HG03039 (cell line): ENCODE measurements around the gene S100P.
"Not testable (repeated sequence)": the region's sequence is repeated elsewhere in the genome, so short reads cannot be mapped to it uniquely, and the experiment has no call there.

Experiments used
- ATAC-seq: cut with Tn5 transposase; IDR thresholded peaks from one replicate; pipeline ENCODE4 v1.9.1; 2021; ENCODE audit warnings: mild to moderate bottlenecking, moderate library complexity; ENCODE audit not compliant: unreplicated experiment

The S100P gene

DNA sequence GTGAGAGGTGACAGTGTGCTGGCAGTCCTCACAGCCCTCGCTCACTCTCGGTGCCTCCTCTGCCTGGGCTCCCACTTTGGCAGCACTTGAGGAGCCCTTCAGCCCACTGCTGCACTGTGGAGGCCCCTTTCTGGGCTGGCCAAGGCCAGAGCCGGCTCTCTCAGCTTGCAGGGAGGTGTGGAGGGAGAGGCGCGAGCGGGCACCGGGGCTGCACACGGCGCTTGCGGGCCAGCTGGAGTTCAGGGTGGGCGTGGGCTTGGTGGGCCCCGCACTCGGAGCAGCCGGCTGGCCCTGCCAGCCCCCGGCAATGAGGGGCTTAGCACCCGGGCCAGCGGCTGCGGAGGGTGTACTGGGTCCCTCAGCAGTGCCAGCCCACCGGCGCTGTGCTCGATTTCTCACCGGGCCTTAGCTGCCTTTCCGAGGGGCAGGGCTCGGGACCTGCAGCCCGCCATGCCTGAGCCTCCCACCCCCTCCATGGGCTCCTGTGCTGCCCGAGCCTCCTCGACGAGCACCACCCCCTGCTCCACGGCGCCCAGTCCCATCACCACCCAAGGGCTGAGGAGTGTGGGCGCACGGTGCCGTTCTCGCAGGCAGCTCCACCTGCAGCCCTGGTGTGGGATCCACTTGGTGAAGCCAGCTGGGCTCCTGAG is 21.0 kb upstream of the S100P start:
- not testable (repeated sequence) for ATAC-seq

DNA sequence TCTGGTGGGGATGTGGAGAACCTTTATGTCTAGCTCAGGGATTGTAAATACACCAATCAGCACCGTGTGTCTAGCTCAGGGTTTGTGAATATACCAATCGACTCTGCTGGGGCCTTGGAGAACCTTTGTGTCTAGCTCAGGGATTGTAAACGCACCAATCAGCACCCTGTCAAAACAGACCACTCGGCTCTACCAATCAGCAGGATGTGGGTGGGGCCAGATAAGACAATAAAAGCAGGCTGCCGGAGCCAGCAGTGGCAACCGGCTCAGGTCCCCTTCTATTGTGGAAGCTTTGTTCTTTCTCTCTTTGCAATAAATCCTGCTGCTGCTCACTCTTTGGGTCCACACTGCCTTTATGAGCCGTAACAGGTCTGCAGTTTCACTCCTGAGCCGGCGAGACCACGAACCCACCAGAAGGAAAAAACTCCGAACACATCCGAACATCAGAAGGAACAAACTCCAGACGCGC is 20.5 kb upstream of the S100P start:
- not testable (repeated sequence) for ATAC-seq

DNA sequence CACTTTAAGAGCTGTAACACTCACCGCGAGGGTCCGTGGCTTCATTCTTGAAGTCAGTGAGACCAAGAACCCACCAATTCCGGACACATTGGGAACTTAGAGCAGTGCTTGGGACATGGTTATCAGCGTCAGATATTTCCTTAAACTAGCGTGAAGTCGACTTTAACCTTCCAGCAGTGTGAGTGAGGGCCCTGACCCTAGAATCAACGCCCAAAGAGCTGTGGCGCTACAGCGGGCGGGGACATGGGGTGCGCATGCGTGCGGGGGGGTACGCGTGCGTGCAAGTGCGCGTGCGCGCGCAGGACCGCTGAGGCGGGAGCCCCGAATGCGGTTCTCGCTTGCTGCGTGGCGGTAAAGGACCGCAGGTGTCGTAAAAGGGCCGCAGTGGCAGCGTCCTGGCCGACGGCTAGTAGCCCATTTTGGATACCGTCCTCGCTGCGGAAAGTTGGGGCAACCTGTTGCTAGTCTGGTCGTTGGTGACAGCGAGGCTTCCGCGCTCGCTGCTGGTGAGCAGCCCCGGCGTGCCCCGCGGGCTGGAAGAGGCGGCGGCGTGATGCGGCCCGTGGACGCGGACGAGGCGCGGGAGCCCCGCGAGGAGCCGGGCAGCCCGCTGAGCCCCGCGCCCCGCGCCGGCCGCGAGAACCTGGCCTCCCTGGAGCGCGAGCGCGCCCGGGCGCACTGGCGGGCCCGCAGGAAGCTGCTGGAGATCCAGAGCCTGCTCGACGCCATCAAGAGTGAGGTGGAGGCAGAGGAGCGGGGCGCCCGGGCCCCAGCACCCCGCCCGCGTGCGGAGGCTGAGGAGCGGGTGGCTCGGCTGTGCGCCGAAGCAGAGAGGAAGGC is 19.8 kb upstream of the S100P start:
- ATAC-seq: peak; percentile 72

DNA sequence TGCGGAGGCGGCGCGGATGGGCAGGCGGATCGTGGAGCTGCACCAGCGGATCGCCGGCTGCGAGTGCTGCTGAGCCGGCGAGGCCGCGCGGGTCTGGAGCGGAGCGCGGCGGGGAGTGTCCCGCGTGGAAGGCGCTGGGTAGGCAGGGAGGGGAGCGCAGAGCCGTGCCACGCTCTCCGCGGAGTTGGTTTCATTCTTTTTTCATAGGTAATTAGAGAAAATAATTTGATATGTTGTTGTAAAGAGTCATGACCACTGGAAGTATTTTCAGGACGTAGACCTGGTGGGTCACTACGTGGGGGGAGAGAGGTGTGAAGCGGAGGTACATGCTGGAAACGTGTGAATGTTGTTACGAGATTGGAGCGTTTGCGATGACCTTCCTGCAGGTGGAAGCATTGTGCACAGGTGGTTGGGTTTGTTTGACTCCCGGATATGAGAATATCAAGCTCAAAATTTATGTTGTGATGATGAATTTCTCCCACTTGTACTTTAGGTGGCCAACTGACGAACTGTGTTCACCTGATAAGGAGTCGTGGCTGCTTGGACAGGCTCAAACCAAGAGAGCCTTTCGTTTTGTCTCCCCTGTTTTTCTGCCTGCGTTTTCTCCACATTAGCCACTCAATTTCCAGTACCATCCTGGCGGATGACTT is 19.1 kb upstream of the S100P start:
- peak; percentile 27 for ATAC-seq

DNA sequence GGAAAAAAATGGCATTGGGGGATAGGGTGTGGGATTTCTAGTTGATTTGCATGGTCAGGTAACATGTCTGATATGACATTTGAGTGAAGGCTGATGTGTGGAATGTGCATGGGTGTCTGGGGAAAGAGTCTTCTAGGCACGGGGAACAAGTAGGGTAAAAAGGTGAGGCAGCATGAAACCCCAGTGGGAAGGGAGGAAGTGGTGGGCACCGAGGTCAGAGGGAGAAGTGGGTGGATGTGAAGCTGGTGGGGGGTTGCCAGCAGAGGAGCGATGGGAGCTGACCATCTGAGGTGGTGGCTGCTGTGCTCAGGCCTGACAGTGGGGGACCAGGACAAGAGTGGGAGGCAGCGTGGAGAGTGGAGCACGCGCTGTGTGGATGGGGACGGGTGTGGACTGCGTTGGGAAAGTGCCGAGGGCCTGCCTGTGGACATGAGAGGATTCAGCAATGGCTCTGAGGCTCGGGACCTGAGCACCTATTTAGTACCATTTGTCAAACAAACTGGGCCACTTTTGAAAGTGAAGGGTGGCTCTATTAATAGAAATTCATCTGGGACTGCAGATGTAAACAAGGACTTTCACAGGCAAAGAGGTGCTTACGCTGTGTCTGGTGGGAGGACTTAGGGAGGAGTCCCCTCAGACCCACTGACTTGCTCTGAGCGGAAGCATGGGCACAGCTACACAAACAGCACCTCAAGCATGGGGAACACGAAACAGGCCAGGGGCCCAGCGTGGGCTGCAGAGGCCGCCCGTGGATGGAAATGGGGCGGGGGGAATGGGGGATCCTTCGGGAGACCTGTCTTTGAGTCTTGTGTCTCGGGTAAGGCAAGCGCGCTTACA is 16.7 kb upstream of the S100P start:
- no peak for ATAC-seq

DNA sequence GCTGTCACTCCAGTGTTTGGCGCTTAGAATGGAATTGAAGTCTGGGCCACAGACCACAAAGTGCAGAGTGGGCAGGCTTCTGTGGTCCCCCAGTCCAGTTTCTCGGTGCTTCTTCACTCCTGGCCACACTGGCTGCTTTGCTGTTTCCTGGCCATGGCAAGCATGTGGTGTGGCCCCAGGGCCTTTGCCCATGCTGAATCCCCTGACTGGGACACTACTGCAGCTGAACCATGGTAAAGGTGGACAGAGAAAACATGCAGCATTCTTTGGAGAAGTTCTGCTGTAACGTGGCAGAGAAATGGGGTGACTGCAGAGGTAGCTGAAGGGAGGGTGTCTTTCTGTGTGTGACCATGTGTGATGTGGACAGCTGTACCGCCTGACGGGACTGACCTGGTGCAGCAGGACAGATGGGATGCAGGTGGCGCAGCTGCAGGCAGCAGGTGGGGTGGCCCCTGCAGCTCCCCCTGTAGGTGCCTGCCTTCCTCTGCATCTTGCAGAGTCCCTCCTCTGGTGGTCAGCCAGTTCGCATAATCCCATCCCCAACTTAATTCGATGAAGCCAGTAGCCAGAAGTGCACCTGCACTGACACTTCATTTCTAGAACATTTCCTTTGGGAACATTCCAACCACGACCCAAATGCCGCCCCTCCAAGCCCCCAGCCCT is 13.2 kb upstream of the S100P start:
- ATAC-seq: no peak

DNA sequence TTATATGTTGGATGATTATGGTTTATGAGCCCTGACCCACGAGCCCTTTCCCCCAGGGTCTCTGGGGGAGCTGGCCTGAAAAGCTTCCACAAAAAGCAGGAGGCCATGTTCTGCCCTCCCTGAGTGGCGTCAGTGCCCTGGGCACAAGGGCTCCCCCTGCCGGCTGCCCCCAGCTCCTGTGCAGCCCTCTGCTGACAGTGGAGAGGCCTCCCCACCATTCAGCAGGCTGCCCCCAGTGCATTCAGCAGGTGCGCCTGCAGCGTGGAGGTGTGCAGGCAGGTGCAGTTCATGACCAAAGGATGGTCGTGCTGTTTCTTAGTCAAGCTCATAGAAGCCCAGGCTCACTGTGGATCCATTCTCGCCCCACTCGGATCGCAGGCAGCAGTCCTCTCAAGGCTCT is 12.5 kb upstream of the S100P start:
- ATAC-seq: no peak

DNA sequence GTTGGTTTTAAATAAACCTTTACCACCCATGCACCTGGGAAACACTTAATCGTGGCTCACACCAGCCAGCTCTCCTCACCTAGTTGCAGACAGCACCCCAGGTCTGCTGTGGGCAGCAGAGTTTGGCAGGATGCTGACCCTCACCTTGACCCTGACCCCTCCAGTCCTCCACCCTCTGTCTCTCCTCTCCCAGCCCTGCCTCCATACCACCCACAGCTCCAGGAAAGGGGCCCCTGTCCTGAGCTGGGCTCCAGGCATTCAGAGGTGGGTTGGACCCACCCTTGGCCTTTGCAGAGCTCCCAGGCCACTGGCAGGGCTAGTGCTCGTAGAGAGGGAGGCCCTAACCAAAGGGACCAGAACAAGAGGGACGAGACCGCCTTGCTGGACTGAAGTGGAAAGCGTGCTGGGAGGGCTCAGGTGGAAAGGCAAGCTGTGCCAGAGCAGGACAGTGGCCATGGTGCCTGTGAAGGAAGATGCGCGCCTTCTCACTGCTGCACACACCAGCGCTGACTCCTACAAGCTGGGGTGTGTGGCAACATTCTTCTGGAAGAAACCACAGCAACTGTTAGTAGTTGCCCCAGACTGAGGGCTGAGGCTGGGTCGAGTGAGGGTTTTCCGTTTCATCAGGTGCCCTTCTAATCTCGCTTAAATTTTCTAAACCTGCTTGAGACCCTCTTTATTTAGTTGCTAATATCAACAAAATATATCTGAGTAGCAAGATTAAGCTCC is 10.7 kb upstream of the S100P start:
- ATAC-seq: no peak

DNA sequence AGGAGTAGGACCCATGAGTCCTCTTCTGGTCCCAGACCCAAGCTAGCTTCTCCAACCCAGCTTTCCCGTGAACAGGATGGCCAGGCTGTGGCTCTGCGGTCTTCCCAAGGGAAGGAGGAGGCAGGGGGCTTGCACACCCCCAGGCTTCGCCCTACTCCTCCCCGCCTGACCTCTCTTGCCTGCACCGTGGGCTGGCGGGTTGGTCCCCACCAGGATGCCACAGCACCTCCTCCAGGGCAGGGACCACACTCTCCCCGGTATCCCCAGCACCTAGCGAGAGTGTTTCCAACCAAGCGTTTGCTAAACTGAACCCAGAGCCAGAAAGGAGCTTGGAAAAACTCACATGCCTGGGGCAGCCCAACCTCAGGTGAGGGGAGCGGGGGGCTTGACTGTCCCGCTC is 9.0 kb upstream of the S100P start:
- no peak for ATAC-seq

DNA sequence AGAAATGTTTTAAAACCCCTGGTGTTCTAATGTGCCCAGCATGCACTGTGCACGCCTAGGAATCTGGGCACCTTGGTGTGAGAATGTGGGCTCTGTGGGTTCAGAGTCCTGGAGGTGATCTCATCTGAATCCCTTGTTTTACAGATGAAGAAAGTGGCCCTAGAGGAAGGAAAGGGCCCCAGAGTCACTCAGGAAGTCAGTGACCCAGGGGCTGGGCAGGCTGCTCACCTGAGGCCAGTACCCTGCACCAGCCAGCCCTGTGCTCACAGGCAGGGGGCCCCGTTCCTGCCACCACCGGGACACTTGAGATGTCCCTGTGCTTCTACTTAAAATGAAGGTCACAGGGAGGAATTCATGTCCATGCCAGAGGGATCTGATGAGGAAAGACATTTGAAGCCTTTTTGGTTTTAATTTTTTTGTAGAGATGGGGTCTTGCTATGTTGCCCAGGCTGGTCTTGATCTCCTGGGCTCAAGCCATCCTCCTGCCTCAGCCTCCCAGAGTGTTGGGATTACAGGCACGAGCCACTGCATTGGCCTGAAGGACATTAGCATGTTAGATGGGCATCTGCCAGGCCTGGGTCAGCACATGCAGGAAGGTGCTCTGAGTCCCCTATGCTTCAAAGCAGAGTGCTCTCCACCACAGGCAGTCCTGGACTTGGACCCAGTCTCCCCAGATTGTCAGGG is 7.4 kb upstream of the S100P start:
- no peak for ATAC-seq

DNA sequence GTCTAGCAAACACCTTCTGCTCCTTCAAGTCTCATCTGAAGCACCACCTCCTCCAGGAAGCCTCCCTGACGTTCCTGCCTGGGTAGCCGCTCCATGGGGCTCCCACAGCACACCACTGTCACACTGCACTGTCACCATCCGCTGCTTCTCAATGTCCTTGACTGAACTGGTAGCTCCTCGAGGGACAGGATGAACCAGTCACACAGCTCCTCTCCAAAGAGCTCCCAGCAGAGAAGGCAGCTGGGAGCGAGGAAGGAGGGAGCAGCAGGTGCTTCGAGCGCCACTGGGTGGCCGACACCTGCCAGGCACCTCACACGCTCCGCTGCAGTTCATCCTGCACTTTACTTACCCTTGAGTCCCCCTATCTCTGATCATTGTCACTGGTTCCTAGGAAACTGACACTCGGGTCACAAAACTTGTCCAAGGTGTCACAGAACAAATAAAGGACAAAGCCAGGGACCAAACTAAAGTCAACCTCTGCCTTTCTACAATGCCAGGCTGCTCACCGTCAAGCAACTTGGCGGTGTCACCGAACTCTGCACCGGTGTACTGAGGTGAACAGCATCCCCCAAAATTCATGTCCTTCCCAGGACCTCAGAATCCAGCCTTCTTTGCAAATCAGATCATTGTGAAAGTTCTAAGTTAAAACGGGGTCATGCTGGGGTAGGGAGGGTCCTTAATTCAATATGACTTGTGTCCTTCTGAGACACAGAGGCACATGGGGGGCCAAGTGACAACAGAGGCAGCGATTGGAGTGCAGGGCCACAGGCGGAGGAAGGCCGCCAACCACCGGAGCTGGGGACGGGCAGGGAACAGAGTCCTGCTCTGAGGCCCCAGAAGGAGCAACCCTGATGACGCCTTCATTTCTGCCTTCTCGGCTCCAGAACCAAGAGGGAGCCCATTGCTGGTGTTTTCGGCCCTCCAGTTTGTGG is 5.5 kb upstream of the S100P start:
- ATAC-seq: no peak

DNA sequence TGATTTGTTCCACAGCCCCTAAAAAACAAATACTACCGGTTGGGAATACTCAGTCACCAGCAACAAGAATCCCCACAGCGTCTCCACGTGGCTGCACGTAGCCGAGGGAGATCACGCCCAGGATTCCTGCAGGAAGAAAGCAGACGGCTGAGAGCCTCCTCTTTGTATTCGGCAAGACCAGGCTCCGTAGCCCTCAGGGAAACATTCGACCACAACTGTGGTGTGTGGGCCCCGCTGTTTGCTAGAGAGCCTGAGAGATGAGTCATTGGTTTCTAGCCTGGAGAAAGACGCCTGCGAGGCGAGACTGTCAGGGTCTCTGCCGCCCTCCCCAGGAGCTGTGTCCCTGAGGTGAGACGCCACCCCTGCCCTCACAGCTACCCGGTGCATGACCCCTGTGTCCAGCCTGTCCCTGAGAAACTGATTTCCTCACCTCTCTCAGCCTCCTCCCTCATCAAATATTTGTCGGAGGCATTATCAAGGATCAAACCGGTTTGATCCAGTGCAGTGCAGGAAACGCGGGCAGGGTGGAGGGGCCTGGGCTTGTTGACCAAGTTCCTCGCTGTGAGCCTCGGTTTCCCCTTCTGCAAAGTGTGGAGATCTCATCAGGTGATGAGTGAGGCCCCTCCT is 4.7 kb upstream of the S100P start:
- ATAC-seq: peak; percentile 83

DNA sequence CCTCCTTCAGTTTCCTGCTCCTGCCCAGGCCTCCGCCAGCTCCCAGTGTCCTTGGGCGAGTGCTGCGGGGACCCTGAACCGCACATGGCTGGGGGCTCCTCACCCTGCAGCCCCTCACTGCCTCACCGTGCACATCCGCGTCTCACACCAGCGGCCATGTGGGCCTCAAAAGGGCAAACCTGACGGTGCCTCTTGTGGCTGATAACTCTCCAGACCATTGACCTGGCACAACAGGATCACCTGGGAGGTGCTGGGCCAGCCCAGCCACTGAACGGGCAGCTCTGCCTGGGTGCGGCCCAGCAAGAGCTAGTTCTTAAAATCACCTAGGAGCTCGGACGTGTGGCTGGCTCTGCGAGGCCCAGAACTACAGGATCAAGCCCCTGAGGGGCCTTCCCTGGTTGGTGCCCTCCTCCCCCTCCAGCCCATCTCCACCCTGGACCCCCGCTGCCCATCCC is 4.1 kb upstream of the S100P start:
- no peak for ATAC-seq

DNA sequence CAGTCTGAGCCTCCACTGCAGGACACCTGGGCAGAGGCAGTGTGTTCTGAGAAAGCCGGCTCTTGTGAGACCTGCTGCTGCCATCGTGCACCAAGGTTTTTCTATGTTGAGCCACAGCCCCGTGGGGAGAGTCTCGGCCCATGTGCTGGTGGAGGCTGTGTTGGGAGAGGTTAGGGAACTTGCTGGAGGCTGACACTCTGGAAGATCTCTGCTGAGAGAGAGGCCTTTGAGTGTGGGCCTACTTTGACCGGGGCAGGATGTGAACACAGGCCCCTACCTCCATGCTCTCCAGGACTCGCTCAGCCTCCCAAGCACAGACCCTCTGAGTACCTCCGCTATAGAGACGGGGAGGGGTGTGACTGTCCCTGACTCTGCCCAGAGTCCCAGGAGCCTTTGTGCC is 1.3 kb upstream of the S100P start:
- no peak for ATAC-seq

DNA sequence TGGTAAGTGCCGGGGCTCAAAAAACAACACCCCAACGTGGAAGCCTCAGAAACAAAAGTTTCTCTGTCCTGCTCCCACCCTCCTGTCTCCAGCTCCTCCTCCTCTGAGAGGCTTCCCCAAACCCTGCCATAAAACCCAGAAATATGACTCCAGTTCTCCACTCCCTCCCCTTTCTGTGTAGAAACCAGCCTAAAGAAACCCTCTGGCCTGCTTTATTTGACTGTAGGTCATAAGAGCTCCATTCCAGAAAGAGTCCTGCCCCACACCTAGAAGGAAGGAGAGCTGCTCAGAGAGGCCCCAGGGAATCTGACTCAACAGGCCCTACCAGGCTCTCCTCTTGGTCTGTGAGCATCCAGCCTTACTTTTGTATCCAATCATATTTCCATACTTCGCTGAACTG is 872 bp upstream of the S100P start:
- ATAC-seq: no peak

DNA sequence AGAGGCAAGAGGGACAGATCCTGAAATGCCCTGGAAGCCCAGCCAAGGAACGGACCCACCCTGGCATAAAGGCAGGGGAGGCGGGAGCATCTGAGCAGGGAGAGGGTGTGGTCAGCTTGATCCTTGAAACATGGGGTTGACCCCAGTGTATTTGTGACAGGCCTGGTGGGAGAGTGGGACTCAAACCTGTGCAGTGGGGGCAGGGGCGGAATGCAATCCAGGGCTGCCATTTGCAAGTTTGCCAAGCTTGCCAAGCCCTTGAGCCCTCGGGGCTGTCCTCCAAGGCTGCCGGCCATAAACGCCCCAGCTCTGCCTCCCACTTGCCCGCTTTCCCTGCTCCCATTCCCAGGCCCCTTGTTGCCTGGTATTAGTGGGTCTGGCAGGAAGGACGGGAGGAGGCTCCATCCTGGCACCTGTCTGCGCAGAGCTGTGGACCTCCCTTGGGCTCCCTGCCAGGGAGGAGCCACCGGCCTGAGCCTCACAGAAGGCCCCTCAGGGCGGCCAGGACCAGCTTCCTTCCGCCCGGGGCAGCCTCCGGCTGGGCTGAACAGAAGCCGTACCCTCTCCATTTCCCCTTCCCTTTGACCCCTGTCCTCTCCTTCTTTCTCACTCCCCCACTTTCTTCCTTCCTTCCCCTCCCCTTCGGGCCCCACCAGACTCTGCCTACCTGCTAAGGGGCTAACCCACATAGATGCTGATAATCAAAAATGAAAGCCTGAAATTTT is 661 bp downstream of the S100P start:
- ATAC-seq: no peak
